HG02759 (cell line): ENCODE measurements around the gene CD63.

Source experiments
- ATAC-seq: cut with Tn5 transposase; IDR thresholded peaks from one replicate; pipeline ENCODE4 v1.9.1; 2021; ENCODE audit warnings: mild to moderate bottlenecking, moderate library complexity; ENCODE audit not compliant: unreplicated experiment

Gene CD63

DNA sequence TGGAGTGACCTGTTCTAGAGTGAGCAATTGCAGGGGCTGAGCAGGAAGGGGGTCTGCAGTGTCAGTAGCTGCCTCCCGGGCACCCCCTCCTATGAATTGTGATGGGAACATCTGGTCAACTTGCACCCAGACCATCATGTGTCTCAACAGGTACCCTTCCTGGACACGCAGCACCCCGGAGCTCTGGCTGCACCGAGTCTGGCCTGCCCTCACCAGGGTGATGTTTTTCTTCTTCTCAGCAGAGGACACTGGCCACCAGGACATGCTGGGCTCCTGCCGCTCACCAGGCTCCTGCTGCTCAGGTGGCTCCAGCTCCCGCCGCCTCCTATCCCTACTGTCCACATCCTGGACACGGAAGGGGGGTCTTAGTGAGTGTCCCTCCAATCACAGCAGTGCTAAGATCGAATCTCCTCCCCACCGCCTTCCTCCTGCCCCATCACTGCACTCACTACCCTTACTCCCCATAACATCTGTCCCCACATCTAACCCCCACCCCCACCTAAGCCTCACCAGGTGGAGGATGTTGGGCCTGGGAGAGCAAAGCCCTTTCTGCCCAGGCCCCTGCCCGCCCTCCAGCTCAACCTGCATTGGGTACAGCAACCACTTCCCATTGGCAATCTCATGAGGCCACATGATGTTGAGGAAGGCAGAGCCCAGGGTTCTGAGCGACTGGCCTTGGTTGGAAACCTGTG, 36.0 kb downstream of the CD63 start:
- ATAC-seq = no peak

DNA sequence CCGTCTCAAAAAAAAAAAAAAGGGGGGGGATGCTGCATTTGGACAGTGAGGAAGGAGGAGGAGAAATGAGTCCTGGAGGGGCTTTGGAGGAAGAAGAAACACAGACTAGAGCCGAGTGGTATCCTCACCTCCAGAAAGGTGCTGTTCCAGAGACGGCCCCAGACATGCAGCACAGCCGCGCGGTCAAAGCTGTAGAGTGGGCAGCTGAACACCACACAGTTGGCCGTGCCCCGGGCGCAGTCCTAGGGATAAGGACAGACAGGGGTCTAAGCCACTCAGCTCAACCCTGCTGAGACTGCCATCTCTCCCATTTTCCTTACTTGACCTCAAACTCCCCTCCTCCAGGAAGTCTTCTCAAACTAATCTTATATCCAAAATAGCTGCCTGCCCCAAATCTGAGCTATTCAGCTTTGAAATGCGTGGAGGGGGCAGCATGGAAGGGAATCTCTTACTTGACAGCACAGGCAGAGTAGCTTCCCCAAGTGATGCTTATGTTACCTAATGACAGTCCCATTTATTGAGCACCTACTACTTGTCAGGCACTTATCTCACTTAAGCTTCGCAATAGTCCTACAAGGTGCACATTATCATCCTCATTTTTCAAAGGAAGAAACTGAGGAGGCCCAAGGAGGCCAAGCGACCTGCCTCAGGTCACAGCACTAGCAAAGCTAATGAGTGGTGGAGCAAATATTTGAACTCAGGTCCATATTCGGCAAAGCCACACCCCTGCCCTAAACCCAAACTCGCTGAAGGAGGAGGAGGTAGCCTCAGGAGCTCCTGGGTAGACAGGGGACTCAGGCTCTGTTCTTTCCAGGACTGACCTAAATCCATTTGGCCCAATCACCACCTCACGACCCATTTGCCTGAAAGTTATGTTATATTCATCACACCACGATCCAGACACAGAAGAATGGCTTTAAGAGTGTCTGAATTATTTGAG, 39.8 kb downstream of the CD63 start:
- ATAC-seq = no peak

DNA sequence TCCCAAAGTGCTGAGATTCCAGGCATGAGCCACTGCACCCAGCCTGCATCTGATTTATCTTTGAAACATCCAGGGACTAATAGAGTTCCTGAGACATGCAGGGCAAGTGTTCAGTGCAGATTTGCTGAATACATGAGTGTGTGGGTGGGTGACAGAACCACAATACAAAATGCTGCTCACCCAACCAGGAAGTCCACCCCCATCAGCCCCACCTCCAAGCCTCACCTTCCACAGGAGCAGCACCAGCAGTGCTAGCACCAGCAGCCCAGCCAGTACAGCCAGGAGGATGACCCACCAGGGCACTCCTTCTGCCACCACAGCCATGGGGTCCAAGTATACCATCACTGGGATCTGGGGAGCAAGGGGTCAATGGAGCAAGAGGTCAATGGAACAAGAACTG, 41.1 kb downstream of the CD63 start:
- peak; percentile 49 for ATAC-seq

DNA sequence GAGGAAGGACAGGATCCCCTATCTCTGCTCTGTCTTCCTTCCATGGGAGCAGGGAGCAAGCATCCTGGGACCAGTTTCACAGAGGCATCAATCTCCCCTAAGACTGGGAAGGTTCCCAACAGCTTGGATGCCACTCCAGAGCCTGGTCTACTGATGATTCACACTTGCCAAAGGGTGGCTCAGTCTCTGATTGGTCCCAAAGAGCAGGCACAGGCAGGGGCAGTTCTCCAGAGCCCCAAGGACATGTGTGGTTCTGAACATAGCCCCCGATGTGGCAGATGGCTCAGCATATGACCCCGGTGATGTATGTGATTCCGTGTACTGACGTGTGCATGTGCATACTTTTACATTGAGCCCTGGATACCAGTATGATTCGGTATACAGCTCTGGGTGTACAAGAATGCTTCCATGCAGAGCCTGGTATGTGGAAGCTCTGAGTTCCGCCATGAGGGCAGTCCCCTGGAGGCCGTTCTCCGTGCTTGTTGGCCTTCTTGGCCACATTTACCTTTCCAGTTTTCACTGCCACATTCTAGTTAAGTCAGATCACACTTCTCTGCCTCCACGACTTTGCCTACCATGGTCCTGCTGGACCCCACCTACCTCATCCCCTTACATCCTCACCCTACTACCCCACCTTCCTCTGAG, 42.3 kb downstream of the CD63 start:
- ATAC-seq = no peak

DNA sequence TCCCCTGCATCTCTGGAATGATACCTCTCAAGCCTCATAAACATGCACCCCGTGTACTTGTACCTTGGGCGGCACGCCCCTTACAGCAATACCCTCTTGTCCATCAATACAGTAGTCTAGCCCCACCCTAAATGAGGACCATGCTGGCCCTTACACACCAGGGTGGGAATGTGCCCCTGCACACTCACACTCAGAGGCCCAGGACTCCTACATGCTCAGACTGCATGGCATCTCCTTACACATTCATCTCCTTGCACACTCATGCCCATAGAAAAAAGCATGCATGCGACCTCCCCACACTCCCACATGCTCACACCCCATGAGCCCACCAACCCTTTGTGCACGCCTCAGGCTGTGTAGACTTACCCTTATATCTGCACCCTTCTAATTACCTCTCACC, 43.1 kb downstream of the CD63 start:
- ATAC-seq = no peak

DNA sequence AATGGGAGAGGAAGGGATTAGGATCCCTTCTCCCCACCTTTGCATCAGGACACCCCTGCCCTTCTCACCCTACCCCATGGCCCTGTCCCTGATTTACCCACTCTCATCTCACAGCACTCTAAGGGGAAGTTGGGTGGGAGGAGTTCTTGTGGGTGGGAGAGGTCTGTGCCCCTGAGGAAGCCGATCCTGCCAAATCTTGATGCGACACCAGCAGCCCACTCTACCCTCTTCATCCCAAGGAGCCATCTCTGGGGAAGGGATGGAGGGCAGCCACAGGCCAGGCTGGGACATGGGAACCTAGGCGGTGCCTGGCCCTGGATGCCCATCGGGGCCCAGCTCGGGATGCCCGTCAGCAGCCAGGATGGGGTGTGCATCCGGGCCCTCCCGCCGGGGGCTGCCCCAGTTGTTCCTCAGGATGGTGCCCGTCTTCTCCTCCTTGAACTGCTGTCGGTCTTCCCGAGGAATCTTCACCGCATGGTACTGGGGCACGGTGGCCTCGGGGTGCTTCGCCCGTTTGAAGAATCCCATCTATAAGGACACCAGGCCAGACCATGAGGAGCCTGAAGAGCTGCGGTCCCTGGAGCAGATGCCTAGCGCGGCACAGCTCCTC, 43.9 kb downstream of the CD63 start:
- ATAC-seq = no peak

DNA sequence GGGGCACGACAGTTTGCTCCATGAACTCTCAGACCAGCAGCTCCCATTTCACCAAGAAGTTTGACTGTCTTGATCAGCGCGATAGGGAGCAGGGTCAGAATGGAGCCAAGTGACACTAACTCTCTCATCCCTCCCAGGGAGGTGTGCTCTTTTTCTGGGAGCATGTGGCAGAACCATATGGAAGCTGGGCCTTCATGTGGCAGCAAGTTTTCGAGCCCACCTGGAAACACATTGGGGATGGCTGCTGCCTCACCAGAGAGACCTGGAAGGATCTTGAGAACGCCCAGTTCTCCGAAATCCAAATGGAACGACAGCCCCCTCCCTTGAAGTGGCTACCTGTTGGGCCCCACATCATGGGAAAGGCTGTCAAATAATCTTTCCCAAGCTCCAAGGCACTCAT, 45.1 kb downstream of the CD63 start:
- ATAC-seq = no peak

DNA sequence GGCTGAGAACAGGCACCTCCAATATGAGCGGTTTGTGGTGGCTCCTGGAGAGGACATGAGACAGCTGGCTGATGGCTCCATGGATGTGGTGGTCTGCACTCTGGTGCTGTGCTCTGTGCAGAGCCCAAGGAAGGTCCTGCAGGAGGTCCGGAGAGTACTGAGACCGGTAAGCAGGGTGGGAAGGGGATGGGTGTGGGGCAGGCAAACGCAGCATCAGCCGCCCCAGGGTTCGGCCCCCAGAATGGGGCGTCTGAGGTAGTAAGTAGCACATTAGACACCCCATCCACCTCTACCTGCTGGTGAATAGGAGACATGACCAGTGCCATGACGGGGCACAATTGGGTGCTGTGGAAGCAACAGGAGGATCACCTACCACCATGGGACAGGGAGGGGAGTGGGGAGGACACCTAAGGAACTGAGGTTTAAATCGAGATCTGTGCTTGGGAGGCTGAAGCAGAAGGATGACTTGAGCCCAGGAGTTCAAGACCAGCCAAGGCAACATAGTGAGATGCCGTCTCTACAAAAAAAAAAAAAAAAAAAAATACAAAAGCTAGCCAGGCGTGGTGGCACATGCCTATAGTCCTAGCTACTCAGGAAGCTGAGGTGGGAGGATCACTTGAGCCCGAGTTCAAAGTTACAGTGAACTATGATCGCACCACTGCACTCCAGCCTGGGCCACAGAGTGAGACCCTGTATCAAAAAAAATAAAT, 46.6 kb downstream of the CD63 start:
- ATAC-seq = no peak

DNA sequence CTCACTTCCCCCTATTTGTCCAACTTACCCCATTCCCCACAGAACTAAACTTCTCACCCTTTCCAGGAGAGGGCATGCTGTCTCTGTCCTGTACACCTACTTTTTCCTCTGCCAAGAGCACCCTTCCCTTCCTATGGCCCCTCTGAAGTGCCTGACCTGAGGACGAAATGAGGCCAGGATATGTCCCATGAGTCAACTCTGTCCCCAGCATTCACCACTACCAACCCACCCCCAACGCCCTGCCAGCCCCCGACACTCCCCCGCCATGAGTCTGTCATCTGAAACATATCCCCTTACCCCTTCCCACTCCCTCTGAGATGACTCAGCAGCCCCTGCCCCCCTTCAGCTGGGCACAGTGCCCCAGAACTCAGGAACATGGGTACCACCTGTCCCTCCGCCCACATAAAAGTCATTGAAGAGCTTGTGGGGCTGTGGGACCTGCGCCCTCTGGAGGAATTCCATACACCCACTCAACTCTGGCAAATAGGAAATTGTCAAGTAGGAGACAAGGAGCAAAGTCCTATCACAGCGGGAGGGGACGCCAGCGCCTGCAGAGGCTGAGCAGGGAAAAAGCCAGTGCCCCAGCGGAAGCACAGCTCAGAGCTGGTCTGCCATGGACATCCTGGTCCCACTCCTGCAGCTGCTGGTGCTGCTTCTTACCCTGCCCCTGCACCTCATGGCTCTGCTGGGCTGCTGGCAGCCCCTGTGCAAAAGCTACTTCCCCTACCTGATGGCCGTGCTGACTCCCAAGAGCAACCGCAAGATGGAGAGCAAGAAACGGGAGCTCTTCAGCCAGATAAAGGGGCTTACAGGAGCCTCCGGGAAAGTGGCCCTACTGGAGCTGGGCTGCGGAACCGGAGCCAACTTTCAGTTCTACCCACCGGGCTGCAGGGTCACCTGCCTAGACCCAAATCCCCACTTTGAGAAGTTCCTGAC, 47.4 kb downstream of the CD63 start:
- no peak for ATAC-seq

DNA sequence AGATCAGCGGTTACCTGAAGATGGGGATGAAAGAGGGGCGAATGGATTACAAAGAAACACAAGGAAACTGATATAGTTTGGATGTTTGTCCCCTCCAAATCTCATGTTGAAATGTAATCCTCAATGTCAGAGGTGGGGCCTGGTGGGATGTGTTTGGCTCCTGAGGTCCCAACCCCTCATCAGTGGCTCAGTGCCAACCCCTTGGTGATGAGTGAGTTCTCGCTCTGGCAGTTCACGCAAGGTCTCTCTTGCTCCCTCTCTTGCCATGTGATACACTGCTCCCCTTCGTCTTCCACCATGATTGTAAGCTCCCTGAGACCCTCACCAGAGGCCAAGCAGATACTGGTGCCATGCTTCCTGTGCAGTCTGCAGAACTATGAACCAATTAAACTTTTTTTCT, 49.1 kb downstream of the CD63 start:
- ATAC-seq = no peak

DNA sequence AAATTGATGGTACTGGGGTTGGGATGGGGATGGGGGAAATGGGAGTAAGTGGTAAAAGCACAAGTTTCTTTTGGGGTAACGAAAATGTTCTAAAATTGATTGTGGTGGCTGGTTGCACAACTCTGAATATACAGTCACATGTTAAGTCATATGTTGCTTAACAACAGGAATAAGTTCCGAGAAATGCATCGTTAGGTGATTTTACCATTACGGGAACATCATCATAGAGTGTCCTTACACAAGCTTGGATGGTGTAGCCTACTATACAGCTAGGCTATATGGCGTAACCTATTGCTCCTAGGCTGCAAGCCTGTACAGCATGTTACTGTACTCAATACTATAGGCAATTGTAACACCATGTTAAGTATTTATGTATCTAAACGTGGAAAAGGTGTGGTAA, 52.1 kb downstream of the CD63 start:
- ATAC-seq = no peak

DNA sequence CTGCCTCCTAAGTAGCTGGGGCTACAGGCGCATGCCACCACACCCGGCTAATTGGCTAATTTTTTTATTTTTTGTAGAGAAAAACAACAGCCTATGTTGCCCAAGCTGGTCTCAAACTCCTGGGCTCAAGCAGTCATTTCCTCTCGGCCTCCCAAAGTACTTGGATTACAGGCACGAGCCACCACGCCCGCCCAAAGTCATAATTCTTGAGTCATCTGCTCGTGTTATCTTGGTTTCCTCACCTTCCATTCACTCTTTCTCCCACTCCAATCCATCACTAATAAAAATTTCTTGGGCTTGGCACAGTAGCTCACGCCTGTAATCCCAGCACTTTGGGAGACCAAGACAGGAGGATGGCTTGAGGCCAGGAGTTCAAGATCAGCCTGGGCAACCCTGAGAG, 53.1 kb downstream of the CD63 start:
- ATAC-seq = no peak
